HG03354 (cell line): ENCODE results near the gene LYPLAL1.
A peak's percentile ranks its signal among the peaks of the same experiment; 100 is the strongest.

Experiments
- ATAC-seq: cut with Tn5 transposase; IDR thresholded peaks from one replicate; pipeline ENCODE4 v1.9.1; 2021; ENCODE audit warnings: mild to moderate bottlenecking; ENCODE audit not compliant: unreplicated experiment, poor library complexity, severe bottlenecking

Gene LYPLAL1

DNA sequence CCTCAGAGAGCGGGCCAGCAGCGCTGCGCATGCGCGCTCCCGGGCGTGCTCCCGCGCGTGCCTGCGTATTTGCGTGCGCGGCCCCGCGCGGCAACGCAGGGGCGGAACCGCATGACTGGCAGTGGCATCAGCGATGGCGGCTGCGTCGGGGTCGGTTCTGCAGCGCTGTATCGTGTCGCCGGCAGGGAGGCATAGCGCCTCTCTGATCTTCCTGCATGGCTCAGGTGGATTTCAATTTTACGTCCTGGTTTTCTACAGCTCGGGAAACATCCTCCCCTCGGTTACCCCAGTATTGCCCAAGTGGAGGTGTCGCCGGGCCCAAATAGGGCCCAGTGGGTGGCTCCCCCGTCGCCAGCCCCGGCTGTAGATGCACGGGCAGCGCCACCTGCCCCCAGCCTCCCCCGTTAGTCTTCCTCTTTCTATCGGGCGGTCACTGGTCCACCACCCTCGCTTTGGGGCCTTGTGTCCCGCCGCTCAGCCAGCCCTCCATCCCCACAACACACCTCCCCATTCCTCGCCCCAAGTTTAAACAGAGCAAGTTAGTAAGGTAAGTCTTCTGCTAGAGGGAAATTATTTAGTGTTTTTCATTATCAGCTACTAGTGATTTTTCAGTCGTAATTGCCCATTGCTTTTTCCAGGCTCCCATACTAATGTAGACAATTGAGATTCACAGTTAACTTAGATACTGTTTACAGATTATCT is at the start of gene LYPLAL1:
TSS of gene LYPLAL1 (plus strand) at position 121 of the 702 bp plus-strand sequence. CDS start at position 134, 13 bp downstream.
- peak; percentile 72 for ATAC-seq

DNA sequence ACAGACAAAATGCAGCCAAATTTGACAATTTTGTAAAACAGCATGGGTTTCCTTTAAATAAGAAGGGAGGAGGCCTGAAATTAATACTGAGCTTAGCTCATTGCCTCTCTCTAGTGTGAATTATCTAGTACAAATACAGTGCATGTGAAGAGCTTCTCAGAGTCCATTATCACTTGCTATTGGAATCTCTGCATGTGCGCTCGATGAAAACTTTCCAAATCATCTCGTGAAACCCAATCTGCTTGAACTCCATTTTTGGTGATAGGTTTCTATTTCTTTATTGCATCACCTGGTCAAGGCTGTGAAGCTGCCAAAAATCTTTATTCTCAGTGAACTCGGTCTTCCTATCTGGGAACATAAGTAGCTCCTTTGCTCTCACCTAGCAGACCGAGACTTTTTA is 49.5 kb upstream of the LYPLAL1 start:
- no peak for ATAC-seq

DNA sequence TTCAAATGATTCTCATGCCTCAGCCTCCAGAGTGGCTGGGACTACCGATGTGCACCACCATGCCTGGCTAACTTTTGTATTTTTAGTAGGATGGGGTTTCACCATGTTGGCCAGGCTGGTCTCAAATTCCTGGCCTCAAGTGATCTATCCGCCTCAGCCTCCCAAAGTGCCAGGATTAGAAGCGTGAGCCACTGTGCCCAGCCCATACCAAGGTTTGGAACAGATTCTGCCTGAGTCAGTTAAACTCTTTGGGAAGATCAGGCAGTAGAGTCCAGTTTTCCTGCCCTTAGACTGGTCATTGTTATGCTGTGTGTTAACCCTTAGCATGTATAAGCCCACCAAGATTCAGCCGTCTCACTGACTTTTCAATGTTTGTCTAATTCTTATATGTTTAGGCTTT is 48.3 kb upstream of the LYPLAL1 start:
- no peak for ATAC-seq

DNA sequence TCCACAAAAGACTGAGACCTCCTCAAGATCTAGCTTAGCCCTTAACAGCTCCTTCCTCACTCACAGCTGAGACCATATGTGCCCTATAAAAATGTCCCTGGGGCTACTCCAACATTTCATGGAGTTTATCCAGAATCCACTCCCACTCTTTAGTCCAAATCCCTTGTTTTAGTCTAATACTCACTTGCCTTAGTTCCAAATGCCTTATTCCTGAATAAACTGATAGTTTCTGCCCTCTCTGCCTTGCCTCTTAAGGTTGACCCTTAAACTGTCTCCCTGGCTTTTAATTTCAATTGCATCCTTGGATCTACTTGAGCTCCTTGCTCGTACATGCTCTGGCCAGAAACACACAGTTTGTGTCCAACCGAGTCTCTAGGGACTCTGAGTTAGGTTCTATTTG is 47.3 kb upstream of the LYPLAL1 start:
- ATAC-seq: no peak

- no peak for ATAC-seq
Measured at GRCh38 chr1:219128957-219129356, 44.7 kb upstream of the LYPLAL1 start.

- peak; percentile 66 for ATAC-seq
Measured at GRCh38 chr1:219130366-219130935, 43.2 kb upstream of the LYPLAL1 start.

GRCh38 chr1:219132939-219133338 is 40.7 kb upstream of the LYPLAL1 start:
- ATAC-seq: no peak

GRCh38 chr1:219138747-219139146 is 34.9 kb upstream of the LYPLAL1 start:
- peak; percentile 91 for ATAC-seq

DNA sequence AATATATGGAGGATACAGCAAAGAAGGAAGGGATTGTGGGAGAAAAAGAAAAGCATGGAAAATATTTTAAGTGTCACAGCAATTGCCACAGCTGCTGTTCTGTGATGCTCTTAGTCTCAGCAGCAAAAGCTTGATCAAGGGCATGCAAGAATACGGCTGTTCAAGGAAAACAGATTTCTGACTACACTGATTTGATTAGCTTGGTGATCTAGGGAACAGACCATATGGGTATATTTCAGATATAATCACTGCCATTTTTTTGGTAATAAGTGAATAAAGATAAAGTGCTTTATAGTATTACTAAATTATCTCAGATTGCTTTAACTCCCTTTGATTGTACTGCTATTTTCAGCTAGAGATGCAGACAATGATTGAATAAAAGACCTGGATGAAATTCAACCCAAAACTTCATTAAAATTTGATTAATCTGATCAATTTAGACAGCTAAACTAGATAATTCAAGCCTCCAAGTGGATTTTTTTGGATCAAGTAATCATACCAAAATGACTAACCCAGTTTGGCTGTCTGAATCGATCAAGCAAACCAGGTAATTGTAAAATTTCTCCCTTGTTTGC is 33.3 kb upstream of the LYPLAL1 start:
- ATAC-seq: no peak

GRCh38 chr1:219143735-219144134 is 29.9 kb upstream of the LYPLAL1 start:
- no peak for ATAC-seq

DNA sequence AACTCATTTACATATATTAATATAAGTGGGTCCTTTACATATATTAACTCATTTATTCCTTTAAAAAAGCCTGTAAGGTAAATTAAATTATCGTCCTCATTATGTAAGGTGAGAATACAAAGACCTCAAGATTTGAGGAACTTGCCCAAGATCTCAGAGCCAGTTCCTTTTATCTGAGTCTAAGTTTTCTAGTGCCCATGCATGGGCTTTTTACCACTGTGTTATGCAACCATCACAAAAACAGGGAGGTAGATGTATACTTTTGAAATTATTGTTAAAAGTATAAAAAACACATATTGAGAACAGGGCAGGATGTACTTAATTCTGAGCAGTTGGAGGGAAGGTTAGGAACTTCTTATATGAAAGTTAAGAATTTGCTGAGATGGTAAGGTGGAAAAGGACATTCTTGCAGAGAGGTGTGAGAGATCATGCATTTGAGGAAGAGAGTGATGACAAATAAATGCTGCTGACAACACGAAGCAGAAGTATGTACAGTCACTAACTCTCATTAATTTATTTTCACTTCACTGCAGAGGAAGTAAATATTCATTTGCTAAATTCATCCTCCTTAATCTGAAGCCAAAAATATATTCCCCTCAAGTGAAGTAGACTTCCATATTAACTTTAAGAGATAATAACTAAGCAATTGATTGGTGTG is 28.9 kb upstream of the LYPLAL1 start:
- no peak for ATAC-seq

- no peak for ATAC-seq
Measured at GRCh38 chr1:219147571-219148019, 26.1 kb upstream of the LYPLAL1 start.

- no peak for ATAC-seq
Measured at GRCh38 chr1:219149009-219149577, 24.6 kb upstream of the LYPLAL1 start.

DNA sequence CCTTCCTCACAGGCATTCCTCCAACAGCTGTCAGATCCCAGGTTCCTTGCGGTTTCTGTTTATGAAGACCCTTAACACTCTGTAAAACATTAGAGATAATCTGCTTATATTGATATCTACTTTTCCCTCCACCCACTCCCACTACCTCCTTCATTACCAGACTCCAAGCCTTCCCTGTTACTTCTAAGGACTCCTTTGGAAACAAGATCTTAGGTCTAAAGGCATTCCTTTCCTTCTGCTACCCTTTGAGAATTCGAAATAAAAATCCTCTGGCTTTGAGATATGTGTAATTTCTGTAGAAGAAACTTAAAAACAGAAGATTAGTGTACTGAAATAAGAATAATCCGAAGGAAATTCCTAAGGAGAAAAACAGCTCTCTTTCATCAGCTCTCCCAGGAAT is 23.7 kb upstream of the LYPLAL1 start:
- no peak for ATAC-seq

- ATAC-seq: no peak
Measured at GRCh38 chr1:219150913-219151312, 22.8 kb upstream of the LYPLAL1 start.

DNA sequence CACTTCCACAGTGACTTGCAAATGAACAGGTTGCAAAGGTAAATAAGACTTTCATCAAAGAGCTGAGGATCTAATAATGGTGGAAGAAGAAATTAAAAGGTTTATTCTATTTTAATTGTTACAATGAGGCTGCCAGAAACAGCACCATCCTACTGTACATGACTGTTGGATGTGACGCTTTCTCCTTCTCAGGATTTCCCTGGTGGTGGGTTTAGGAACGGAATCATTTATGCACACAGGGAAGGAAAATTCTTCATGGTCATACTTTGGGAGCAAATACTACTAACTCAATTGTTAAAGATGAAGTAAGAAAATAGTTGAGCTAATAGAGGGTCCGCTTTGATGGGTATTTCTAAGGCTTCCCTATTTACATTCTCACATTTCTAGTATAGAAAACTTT is 22.2 kb upstream of the LYPLAL1 start:
- ATAC-seq: no peak

GRCh38 chr1:219152751-219153150 is 20.9 kb upstream of the LYPLAL1 start:
- peak; percentile 73 for ATAC-seq

GRCh38 chr1:219153723-219154122 is 20.0 kb upstream of the LYPLAL1 start:
- no peak for ATAC-seq

GRCh38 chr1:219155135-219155534 is 18.5 kb upstream of the LYPLAL1 start:
- ATAC-seq: no peak

- peak; percentile 94 for ATAC-seq
Measured at GRCh38 chr1:219159946-219160645, 13.6 kb upstream of the LYPLAL1 start.
